NCI-H1092 treated with DMSO at 0.1 percent for 48 hours (cell line): ENCODE data around the gene MYOD1.
A peak's percentile ranks its signal among the peaks of the same experiment; 100 is the strongest.

Experiments used
- DNase-seq: peaks from one replicate; lab custom pipeline; 2025; lab: John Stamatoyannopoulos, UW

Gene MYOD1

GRCh38 chr11:17719028-17719937, at the start of gene MYOD1:
Gene MYOD1 (plus strand): TSS chr11:17719571. CDS start chr11:17719783, 212 bp downstream.
- DNase-seq, result peak; percentile 16

GRCh38 chr11:17672469-17672868, 46.9 kb upstream of the MYOD1 start:
- no peak for DNase-seq

GRCh38 chr11:17673951-17674350, 45.4 kb upstream of the MYOD1 start:
- DNase-seq, result no peak

- DNase-seq, result no peak
Measured at GRCh38 chr11:17682848-17683247, 36.5 kb upstream of the MYOD1 start.

GRCh38 chr11:17683377-17684161, 35.8 kb upstream of the MYOD1 start:
- DNase-seq, result no peak

- no peak for DNase-seq
Measured at GRCh38 chr11:17684550-17684949, 34.8 kb upstream of the MYOD1 start.

GRCh38 chr11:17686231-17686980, 33.0 kb upstream of the MYOD1 start:
- DNase-seq, result no peak

- DNase-seq, result no peak
Measured at GRCh38 chr11:17687946-17688670, 31.3 kb upstream of the MYOD1 start.

GRCh38 chr11:17691550-17691949, 27.8 kb upstream of the MYOD1 start:
- DNase-seq, result no peak

GRCh38 chr11:17691976-17692375, 27.4 kb upstream of the MYOD1 start:
- DNase-seq, result no peak

GRCh38 chr11:17692931-17693330, 26.4 kb upstream of the MYOD1 start:
- DNase-seq, result no peak

- DNase-seq, result no peak
Measured at GRCh38 chr11:17693531-17693930, 25.8 kb upstream of the MYOD1 start.

GRCh38 chr11:17694494-17695110, 24.8 kb upstream of the MYOD1 start:
- DNase-seq, result no peak

- DNase-seq, result no peak
Measured at GRCh38 chr11:17695454-17696441, 23.6 kb upstream of the MYOD1 start.

GRCh38 chr11:17696741-17697140, 22.6 kb upstream of the MYOD1 start:
- no peak for DNase-seq

GRCh38 chr11:17697175-17697949, 22.0 kb upstream of the MYOD1 start:
- no peak for DNase-seq

GRCh38 chr11:17699147-17700114, 19.9 kb upstream of the MYOD1 start:
- no peak for DNase-seq

GRCh38 chr11:17700991-17701390, 18.4 kb upstream of the MYOD1 start:
- no peak for DNase-seq
